GM19239 (cell line): Measurements from ENCODE around the gene SYPL2.
"Not testable (repeated sequence)": the region's sequence is repeated elsewhere in the genome, so short reads cannot be mapped to it uniquely, and the experiment has no call there.

ENCODE experiments used
- DNase-seq: peaks from one replicate; pipeline ENCODE4 v3.0.0; 2011; ENCODE audit warnings: low spot score; ENCODE audit not compliant: insufficient read length
- FAIRE-seq: peaks from 2 replicates; lab custom pipeline; 2011; peaks lifted over from hg19 to GRCh38; lab: Jason Lieb, UNC

SYPL2 gene

DNA sequence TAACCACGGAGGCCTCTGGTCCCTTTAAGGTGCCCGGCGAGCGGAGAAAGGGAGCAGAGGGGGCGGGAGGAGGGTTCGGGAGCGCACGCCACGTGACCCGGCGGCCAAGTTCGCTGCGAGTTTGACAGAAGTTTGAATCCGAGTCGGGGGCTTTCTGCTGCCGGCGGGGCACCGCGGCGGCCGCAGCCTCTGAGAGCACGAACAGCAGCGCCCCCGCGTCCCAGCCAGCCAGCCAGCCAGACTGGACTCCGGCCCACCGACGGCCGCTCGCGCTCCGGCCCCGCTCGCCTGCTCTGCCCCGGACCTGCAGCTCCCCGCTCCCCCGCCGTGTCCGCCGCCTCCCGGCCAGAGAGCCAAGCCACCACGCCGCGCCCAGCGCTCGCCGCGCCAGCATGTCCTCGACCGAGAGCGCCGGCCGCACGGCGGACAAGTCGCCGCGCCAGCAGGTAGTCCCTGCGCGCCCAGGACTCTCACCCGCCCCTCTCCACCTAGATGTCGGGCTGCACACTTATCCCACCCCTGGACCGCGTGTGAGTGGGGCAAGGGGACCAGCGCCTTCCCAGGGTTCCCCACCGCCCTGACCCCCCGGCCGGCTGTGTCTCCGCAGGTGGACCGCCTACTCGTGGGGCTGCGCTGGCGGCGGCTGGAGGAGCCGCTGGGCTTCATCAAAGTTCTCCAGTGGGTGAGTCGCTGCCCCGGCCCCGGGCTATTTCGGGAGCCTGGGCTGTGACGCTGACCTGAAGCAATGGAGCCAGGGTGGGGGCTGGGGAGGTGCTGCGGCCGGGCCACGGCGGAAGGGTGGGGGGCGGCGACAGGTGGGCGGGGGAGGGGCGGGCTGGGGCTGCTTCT lies at the start of gene SYPL2:
Gene SYPL2, plus strand, starts transcription at position 95 of the 849 bp plus-strand sequence. Its CDS starts 298 bp downstream, at position 393.
- no peak for DNase-seq
- FAIRE-seq: no peak

DNA sequence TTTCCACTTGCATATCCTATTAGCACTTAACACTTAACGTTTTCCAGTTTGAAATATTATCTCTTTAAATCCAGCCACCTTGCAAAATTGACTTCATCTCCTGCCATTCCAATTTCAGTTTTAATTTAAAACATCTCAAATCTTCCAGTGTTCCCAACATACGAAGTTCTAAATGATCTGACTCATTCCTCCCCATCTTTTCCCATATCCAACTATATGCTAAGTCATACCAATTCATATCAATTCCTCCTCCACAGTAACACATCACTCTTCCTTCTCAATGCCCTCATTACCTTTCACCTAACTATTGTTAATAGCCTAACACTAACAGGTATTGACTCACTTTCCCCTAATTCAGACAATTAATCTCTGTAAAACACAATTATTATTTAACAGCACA lies 42.8 kb upstream of the SYPL2 start:
- FAIRE-seq (no peak), DNase-seq (no peak)

DNA sequence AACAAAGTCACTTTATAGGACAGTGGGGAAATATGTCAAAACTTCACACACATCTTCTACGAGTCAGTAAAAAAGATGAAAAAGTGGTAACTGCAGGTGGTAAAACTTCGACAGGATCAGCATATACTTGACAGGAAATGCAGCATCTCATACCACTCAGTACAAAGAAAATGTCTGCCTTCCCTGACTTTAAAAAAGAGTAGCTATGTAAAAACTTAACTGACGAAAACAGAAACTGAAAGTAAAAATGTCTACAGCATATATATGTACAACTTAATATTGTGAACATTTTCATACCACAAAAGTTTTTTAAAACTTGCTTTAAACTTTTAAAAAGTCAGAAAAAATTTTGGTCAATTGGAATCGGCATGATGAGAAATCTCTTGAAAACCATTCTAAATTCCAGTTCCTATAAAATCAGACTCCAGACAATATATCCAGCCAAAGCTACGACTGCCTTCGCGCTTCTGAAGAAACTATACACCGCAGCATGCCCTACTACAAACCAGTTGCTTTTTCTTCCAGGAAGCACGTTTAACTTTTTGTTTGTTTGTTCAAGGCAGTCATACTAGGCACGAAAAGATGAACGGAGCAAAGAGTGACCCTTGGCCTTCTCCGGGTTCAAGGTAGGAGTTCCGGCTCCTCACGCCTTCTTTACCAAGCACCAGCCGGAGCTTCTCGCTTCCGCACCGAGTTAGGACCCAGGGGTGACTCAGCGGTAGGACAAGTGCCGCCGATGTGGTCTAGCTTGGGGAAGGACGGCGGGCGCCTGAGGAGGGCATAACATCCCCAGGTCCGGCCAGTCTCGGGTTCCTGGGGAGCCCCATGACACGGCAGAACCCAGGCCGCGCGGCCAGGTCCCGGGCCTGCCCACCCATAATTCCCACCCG lies 40.7 kb upstream of the SYPL2 start:
- DNase-seq (no peak), FAIRE-seq (peak; percentile 55)

DNA sequence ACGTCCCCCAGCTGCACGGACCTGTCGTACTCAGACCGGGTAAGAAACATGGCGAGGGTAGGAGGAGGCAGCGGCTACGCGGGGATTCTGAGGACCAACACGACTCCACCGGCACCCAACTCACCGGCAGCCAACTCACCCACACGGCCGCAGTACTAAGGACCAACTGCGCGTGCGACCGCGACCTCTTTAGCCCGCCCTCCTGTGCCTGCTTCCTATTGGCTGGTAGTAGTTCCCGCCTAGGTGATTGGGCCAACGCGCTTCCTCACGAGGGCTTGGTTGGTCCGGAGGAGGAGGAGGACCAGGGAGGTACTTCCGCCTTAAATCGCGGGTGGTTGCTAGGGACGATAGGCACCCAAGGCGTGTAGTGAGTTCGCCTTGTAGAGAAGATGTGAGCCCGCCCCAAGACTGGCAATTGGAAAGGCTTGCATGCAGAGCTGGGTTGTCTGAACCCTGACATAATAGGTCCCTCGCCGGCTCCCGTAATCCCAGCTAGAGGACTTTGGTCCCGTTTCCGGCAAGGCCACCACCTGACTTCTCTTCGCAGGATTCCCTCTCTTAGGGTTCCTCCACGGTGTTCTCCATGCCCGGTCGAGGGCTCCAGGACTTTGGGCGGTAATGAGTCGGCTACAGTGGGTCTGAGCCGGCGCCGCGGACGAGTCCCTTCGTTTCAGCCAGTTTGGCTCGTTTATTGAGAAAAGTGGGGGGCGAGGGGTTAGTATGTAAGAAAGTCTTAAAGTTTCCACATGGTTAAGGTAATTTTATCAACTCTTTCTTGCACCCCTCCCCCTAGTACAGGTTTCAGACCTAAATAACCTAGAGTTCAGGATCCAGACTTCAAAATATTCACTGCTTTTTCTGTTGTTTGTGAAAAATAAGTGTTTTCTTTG lies 39.8 kb upstream of the SYPL2 start, which contains the start of gene PSMA5:
Gene PSMA5, minus strand, starts transcription at position 168 of the 890 bp plus-strand sequence. Its CDS starts 118 bp downstream, at position 50.
- FAIRE-seq (peak; percentile 98), DNase-seq (peak; percentile 80)

DNA sequence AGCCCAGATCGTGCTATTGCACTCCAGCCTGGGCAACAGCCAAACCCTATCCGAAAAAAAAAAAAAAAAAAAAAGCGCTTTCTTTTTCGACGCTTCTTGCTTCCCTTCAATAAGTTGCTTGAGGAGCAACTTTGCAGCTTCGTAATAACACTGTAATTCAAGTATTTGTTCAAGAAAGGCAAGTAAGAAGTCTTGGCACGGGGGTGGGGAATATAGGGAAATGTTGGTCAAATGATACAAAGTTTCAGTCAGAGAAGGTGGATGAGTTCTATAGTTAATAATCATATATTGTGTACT lies 39.2 kb upstream of the SYPL2 start:
- no peak for DNase-seq

DNA sequence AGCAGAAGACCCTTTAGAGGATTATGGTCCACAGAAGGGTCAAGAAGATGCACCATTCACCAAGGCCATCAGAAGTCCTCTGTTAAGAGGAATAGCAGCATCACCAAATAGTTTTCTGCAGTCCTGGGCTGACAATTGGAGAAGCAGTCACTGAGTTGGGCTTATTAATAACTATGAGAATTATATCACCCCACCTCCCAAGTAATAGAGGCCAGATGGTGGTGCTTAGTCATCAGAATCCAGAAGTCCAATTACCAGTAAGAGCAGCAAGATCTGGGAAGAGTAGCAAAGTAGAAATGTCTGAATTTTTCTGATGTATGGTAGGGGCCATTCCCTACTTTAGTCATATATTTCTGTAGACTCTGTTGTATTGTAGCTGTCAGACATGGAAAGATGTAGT lies 34.0 kb upstream of the SYPL2 start:
- FAIRE-seq: no peak

More for the DNA sequence above, 39.2 kb upstream of the SYPL2 start:
- FAIRE-seq: no peak

DNA sequence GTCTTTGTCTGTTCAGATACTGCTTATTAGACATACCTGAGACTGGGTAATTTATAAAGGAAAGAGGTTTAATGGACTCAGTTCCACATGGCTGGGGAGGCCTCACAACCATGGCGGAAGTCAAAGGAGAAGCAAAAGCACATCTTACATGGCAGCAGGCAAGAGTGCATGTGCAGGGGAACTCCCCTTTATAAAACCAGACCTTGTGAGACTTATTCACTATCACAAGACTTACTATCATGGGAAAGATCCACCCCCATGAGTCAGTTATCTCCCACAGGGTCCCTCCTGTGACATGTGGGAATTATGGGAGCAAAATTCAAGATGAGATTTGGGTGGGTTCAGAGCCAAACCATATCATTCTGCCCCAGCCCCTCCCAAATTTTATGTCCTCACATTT lies 33.0 kb upstream of the SYPL2 start:
- FAIRE-seq (no peak), DNase-seq (no peak)

More for the DNA sequence above, 34.0 kb upstream of the SYPL2 start:
- no peak for DNase-seq

DNA sequence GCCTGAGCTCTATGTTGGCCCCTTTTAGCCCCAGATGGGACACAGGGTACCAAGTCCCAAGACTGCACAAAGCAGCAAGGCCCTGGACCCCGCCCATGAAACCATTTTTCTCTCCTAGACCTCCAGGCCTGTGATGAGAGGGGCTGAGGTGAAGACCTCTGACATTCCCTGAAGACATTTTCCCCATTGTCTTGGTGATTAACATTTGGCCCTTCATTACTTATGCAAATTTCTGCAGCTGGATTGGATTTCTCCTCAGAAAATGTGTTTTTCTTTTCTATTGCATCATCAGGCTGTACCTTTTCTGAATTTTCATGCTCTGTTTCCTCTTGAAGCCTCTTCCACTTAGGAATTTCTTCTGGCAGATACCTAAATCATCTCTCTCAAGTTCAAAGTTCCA lies 31.9 kb upstream of the SYPL2 start:
- no peak for DNase-seq
- FAIRE-seq: no peak

DNA sequence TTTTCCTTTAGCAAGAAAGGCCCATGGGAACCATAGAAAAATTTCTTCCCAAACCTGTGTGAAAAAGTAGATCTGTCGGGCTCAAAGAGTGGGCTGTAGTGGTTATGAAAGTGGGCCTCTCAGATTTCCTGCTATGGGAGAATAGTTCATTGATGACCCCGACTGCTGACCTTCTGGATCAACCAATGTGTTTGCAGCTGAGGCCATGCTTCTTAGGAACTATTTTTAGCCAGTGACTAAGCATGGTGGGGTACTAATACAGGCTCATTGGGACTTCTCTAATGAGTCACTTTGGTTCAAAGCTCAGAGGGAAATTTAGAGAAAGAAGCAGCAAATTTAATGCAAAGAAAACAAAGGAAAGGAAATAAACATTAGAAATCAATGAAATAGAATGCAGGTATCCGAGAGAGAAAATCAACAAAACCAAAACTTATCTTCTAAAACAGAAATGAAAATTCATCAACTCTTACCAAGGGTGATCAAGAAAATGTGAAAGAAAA lies 27.5 kb upstream of the SYPL2 start:
- no peak for FAIRE-seq
- DNase-seq: no peak

DNA sequence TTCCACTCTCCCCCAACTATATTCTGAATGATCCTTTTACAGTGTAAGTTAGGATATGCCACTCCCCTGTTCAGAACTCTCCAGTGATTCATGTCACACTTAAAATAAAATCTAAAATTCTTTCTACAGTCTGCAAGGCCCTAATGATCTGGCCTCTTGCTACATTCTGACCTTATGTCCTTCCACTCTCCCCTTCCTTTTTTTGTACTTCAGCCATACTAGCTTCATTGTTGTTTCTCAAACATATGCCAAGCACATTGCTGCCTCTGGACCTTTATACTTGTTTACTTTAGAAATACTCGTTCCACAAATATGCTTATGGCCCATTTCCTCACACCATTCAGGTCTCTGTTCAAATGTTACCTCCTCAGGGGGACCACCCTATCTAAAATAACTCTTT lies 25.3 kb upstream of the SYPL2 start:
- FAIRE-seq (no peak), DNase-seq (no peak)

DNA sequence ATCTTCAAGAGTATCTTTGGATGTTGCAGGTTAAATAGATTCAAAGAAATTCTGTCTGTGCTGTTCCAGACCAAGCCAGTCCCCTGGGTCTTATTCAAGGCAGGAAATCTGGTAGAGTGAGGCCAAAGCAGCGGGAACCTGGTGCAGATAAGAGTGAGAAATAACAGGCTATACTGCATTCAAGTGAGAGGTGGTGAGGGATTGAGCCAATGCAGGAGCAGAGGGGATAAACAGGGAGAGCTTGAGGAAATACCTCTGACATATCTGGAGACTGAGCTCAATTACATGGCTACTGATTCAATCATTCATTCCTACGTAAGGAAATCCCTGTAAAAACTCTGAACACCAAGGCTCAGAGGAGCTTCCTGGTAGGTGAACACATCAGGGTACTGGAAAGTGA lies 22.9 kb upstream of the SYPL2 start:
- no peak for DNase-seq
- no peak for FAIRE-seq

DNA sequence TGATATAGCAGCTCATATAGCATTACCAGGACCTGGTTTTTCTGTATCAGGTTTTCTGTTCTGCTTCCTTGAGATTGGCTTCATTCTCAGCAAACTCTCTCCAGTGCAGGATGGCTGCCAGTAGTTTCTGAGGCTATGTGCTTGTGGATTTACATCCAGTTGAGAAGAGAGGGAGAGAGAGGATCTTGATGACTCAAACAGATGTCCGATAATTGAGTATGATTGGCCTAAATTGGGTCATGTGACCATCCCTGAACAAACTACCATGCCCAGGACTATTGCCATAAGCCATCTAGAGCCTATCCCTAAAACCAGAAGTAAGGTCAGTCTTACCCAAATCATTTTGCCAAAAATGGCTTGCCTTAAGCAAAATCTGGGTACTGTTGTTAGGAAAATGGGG lies 22.0 kb upstream of the SYPL2 start:
- DNase-seq (no peak), FAIRE-seq (no peak)

DNA sequence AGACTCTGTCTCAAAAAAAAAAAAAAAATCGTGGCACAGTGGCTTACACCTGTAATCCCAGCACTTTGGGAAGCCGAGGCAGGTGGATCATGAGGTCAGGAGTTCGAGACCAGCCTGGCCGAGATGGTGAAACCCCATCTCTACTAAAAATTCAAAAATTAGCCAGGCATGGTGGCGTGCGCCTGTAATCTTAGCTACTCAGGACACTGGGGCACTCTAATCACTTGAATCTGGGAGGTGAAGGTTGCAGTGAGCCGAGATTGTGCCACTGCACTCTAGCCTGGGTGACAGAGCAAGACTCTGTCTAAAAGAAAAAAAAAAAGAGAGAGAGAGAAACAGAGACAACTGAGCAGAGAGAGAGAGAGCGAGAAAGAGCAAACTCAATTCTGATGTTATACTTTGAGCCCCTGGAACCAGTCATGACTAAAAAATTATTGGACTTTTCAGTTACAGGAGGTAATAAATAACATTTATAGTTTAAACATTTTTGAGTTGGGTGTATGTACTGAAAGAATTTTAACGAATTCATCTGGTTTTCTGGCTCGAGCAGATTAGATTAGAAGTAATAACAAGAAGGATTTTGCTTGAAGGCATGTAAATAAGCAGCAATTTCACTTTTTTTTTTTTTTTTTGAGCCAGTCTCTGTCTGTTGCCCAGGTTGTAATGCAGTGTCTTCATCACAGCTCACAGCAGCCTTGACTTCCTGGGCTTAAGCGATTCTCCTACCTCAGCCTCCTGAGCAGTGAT lies 20.2 kb upstream of the SYPL2 start:
- not testable (repeated sequence) for FAIRE-seq, DNase-seq

DNA sequence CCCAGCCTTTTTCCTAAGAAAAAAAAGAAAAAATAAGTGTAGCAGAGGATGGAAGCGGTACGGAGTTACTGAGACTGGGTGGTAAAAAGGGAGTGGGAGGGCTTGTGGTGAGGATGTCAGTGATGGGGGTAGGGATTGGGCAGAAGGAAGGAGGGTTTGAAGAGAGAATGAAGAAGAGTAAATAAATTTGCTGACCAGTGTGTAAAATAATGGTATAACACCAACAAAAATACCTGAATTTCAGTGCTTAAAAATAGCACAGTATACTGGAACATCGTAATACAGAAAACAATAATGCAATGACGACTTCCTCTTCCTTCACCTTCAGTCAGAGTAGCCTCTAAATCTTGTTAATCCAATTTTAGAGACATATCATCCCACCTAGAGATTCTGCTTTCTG lies 18.8 kb upstream of the SYPL2 start:
- FAIRE-seq (no peak), DNase-seq (no peak)

DNA sequence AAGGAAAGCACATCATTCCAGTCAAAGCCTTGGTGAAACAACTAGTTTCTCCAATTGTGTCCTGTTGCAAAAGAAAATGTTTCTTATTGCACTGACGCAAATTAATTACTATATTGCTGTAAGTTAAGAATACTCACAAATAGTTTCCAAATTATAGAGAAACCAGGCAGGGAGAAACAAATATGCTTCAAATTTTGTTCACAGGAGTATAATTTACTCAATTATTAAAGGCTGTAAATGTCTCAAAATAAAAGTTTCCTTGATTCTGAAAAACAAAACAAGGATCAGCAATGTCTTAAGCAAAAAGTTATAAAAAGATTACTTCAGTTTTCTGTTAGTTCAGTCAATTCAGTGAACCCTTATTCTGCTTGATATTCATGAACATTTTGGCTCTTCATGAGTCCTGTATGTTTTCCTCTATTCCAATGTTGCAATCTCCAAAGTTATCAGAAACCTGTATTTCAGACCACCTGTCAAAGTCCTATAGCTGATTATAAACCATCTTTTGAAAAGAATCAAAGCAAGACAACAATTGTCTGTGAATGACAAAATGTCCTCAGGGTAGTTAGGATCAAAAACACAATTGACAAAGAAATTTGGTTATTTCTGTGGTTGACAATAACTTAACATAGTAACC lies 11.7 kb upstream of the SYPL2 start:
- DNase-seq (no peak), FAIRE-seq (no peak)

DNA sequence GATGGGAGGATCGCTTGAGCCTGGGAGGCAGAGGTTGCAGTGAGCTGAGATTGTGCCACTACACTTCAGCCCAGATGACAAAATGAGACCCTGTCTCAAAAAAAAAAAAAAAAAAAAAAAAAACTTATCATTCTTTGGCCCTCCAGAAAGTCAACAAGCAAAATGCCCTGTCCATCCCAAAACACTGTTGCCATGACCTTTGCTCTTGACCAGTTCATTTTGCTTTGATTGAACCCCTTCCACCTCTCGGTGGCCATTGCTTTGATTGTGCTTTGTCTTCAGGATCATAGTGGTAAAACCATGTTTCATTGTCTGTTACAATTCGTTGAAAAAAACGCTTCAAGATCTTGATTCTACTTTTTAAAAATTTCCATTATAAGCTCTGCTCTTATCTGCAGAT lies 8.5 kb upstream of the SYPL2 start:
- FAIRE-seq (no peak), DNase-seq (no peak)

DNA sequence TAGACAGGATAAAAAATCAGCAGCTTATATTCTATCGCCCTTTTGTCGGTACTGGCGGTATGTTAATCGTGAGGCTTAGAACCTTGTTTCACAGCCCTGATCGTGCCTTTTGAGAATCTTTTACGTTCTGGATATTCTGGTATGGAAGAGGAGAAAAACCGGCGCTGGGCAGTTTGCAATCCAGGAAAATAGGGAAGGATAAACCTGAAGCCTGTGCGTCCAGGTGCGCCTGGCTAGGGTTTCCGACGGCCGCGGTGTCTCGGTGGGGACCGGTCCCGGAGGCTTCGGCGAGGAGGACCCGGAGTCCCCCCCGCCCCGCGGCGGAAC lies 258 bp upstream of the SYPL2 start:
- FAIRE-seq: no peak
- DNase-seq: no peak

DNA sequence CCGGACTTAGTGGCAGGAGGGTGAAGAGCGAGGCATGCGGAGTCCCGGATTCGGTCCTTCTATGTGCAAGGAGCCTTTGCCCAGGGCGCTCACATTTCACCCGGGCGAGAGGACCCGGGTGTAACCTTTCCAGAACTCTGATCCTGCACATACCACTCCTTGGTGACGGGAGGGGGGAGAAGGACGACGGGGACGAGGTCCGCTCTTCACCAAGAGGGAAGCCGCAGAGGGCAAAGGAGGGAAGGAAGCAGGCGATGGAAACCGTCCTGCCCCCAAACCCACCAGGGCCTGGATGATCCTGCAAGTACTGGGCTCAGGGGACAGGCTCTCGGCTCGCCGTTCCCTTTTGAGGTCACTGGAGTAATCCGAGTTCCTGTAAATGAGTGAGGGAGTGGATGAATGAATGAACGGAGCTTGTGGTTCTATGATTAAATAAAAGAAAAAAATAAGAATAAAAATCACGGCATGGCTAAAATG lies 993 bp downstream of the SYPL2 start:
- no peak for FAIRE-seq

DNA sequence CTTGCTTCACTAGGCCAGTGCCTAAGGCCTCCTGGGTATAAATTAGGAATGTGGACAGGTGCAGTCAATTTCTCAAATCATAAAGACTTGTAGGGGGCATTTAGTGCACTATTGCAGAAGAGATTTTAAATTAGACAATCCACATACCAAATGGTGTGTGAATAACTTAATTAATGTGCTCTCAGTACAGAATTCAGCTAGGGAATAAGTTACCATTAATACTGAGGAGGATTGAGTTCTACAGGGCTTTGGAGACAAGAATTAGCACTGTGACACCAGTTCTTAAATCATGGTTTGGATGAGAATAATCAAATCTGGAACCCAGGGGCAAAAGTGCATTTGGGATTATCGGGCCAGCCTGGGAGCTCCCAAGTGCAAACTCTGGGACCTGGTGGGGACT lies 1.7 kb downstream of the SYPL2 start:
- FAIRE-seq (no peak), DNase-seq (no peak)

More for the DNA sequence above, 993 bp downstream of the SYPL2 start:
- DNase-seq: no peak
